H1 (cell line): Measurements from ENCODE around the gene NR5A1. TPM values are rescaled to one million over a fixed set of nuclear protein-coding genes. Genes with fewer than 3 reads are reported as not detected.

Source experiments
- CTCF ChIA-PET: fragments of 300-600 bp; sonication (Branson Sonifier 250); formaldehyde crosslinking; loops from one replicate; lab custom pipeline; 2021; ENCODE audit not compliant: partially characterized antibody; lab: Charles Lee
- POLR2A ChIA-PET: fragments of 300-600 bp; sonication (Branson Sonifier 250); formaldehyde crosslinking; loops from one replicate; lab custom pipeline; 2021; ENCODE audit warnings: inconsistent platforms; ENCODE audit not compliant: partially characterized antibody; lab: Charles Lee
- DNase-seq, 2 experiments: peaks; one replicate each; pipeline versions ENCODE4 v3.0.0 to v3.0.0-alpha.2; 2010 to 2022; ENCODE audit warnings: low spot score in 2 of 2, low read depth in 1 of 2, mixed read lengths in 1 of 2
- FAIRE-seq: peaks from 2 replicates; lab custom pipeline; 2011; peaks lifted over from hg19 to GRCh38; lab: Jason Lieb, UNC
- H2AFZ ChIP-seq: 2 replicates; pipeline ENCODE4 v1.8.1; 2012; ENCODE audit warnings: low read length, inconsistent platforms
- H2AK5ac ChIP-seq: 2 replicates; pipeline ENCODE4 v1.6.1; 2013; ENCODE audit warnings: low read depth, low read length
- H2BK120ac ChIP-seq: replicated peaks from 2 replicates; pipeline ENCODE3; 2013; ENCODE audit warnings: low read depth, low read length, inconsistent platforms
- H2BK12ac ChIP-seq: 2 replicates; pipeline ENCODE4 v1.6.1; 2013; ENCODE audit warnings: low read depth, low read length
- H2BK15ac ChIP-seq: 2 replicates; pipeline ENCODE4 v1.6.1; 2013; ENCODE audit warnings: low read length
- H2BK20ac ChIP-seq: 2 replicates; pipeline ENCODE4 v1.6.1; 2013; ENCODE audit warnings: low read length
- H2BK5ac ChIP-seq: 2 replicates; pipeline ENCODE4 v1.6.1; 2013; ENCODE audit warnings: low read depth, low read length
- H3K14ac ChIP-seq: 2 replicates; pipeline ENCODE4 v1.6.1; 2013; ENCODE audit warnings: inconsistent platforms; ENCODE audit not compliant: insufficient read length
- H3K18ac ChIP-seq: 2 replicates; pipeline ENCODE4 v1.6.1; 2013; ENCODE audit warnings: low read length; ENCODE audit errors: extremely low read depth
- H3K23ac ChIP-seq: 2 replicates; pipeline ENCODE4 v1.6.1; 2013; ENCODE audit warnings: inconsistent platforms; ENCODE audit not compliant: insufficient read length
- H3K23me2 ChIP-seq: 2 replicates; pipeline ENCODE4 v1.6.1; 2013; ENCODE audit warnings: low read depth, low read length
- H3K27ac ChIP-seq: 2 replicates; pipeline ENCODE4 v1.6.1; 2011; ENCODE audit warnings: low read depth, low read length, inconsistent platforms
- H3K27me3 ChIP-seq, 4 experiments: replicated peaks in 1 of 4; 1 replicate in 1 of 4; 2 replicates in 3 of 4; pipeline versions ENCODE4 v1.6.1 to v1.8.1; 2011 to 2013; ENCODE audit warnings: low read length in 3 of 4, mild to moderate bottlenecking in 3 of 4, inconsistent platforms in 2 of 4, mixed read lengths in 2 of 4, moderate library complexity in 1 of 4; ENCODE audit not compliant: control insufficient read depth in 3 of 4, insufficient read depth in 3 of 4; ENCODE audit errors: extremely low read depth in 1 of 4
- H3K36me3 ChIP-seq, 4 experiments: 2 replicates each; pipeline versions ENCODE4 v1.6.1 to v1.8.1; 2011 to 2013; ENCODE audit warnings: mild to moderate bottlenecking in 4 of 4, low read length in 3 of 4, moderate library complexity in 2 of 4, control low read depth in 1 of 4, inconsistent platforms in 1 of 4; ENCODE audit not compliant: insufficient read depth in 4 of 4, control insufficient read depth in 2 of 4
- H3K4ac ChIP-seq: replicated peaks from 2 replicates; pipeline ENCODE3; 2013; ENCODE audit warnings: low read length, low read depth, mixed read lengths, inconsistent platforms; ENCODE audit not compliant: insufficient read length
- H3K4me1 ChIP-seq, 4 experiments: replicated peaks in 1 of 4; 1 replicate in 1 of 4; 2 replicates in 3 of 4; pipeline versions ENCODE4 v1.6.1 to v1.8.1; 2011 to 2013; ENCODE audit warnings: low read length in 3 of 4, inconsistent platforms in 2 of 4, mixed read lengths in 1 of 4; ENCODE audit not compliant: insufficient read depth in 4 of 4, control insufficient read depth in 3 of 4
- H3K4me2 ChIP-seq, 2 experiments: 2 replicates each; pipeline versions ENCODE4 v1.6.1 to v1.8.1; 2011 to 2013; ENCODE audit warnings: low read depth in 2 of 2, low read length in 2 of 2, control low read depth in 1 of 2, inconsistent platforms in 1 of 2, mild to moderate bottlenecking in 1 of 2; ENCODE audit not compliant: insufficient read depth in 1 of 2
- H3K4me3 ChIP-seq, 4 experiments: fragments of 200-600, 300-600 bp in 1 of 4; sonication (generic), shearing (Covaris generic), sonication (Bioruptor Twin) in 1 of 4; 2 replicates each; pipeline versions ENCODE4 v1.5.1 to v1.8.1; 2011 to 2016; ENCODE audit warnings: low read length in 4 of 4, low read depth in 3 of 4, control low read depth in 2 of 4, inconsistent platforms in 2 of 4, mild to moderate bottlenecking in 2 of 4, mixed read lengths in 1 of 4, moderate library complexity in 1 of 4; ENCODE audit not compliant: insufficient read depth in 2 of 4; ENCODE audit errors: extremely low read depth in 1 of 4
- H3K56ac ChIP-seq: replicated peaks from 2 replicates; pipeline ENCODE3; 2013; ENCODE audit warnings: low read depth, mild to moderate bottlenecking, mixed read lengths, low read length, inconsistent platforms; ENCODE audit not compliant: insufficient read length
- H3K79me1 ChIP-seq: 2 replicates; pipeline ENCODE4 v1.6.1; 2013; ENCODE audit warnings: low read depth, low read length, control low read depth
- H3K79me2 ChIP-seq, 2 experiments: 2 replicates each; pipeline versions ENCODE4 v1.6.1 to v1.8.1; 2012 to 2013; ENCODE audit warnings: low read length in 2 of 2, mild to moderate bottlenecking in 2 of 2, inconsistent platforms in 1 of 2; ENCODE audit not compliant: insufficient read depth in 2 of 2, control insufficient read depth in 1 of 2
- H3K9ac ChIP-seq, 4 experiments: replicated peaks in 1 of 4; 1 replicate in 1 of 4; 2 replicates in 3 of 4; pipeline versions ENCODE4 v1.6.1 to v1.8.1; 2011 to 2013; ENCODE audit warnings: low read depth in 3 of 4, low read length in 3 of 4, control low read depth in 2 of 4, mild to moderate bottlenecking in 2 of 4, moderate library complexity in 2 of 4, inconsistent platforms in 1 of 4; ENCODE audit errors: extremely low read depth in 1 of 4
- H3K9me3 ChIP-seq, 2 experiments: 2 replicates each; pipeline versions ENCODE4 v1.6.1 to v1.8.1; 2012 to 2013; ENCODE audit warnings: mild to moderate bottlenecking in 2 of 2, moderate library complexity in 2 of 2, control low read depth in 1 of 2, inconsistent platforms in 1 of 2, low read depth in 1 of 2, low read length in 1 of 2, mixed read lengths in 1 of 2; ENCODE audit not compliant: insufficient read depth in 2 of 2
- H4K20me1 ChIP-seq, 2 experiments: replicated peaks in 1 of 2; 2 replicates each; pipeline versions ENCODE3 to v1.8.1; 2011 to 2013; ENCODE audit warnings: inconsistent platforms in 2 of 2, low read length in 2 of 2, mild to moderate bottlenecking in 1 of 2; ENCODE audit not compliant: insufficient read depth in 2 of 2, control insufficient read depth in 1 of 2
- H4K5ac ChIP-seq: 2 replicates; pipeline ENCODE4 v1.6.1; 2013; ENCODE audit warnings: low read length, low read depth, mixed read lengths, inconsistent platforms; ENCODE audit not compliant: insufficient read length
- H4K8ac ChIP-seq: 2 replicates; pipeline ENCODE4 v1.8.0; 2013; ENCODE audit warnings: mild to moderate bottlenecking, moderate library complexity, low read length, inconsistent platforms; ENCODE audit not compliant: insufficient read depth; ENCODE audit errors: extremely low read depth
- H4K91ac ChIP-seq: replicated peaks from 2 replicates; pipeline ENCODE3; 2013; ENCODE audit warnings: low read length, mixed read lengths, inconsistent platforms; ENCODE audit not compliant: insufficient read length
- CREB1 ChIP-seq: IDR thresholded peaks from 2 replicates; pipeline ENCODE4 v1.6.1; 2012; ENCODE audit warnings: inconsistent platforms
- FOSL1 ChIP-seq: IDR thresholded peaks from 2 replicates; pipeline ENCODE4 v1.6.1; 2011; ENCODE audit warnings: mild to moderate bottlenecking, low read depth, low read length, moderate library complexity; ENCODE audit not compliant: insufficient read depth
- POU5F1 ChIP-seq: IDR thresholded peaks from 2 replicates; pipeline ENCODE4 v1.6.1; 2011; ENCODE audit warnings: low read depth, mild to moderate bottlenecking, low read length, moderate library complexity
- SIX5 ChIP-seq: IDR thresholded peaks from 2 replicates; pipeline ENCODE4 v1.6.1; 2011; ENCODE audit warnings: mild to moderate bottlenecking, low read depth, low read length
- TBP ChIP-seq: IDR thresholded peaks from 2 replicates; pipeline ENCODE4 v1.6.1; 2011; ENCODE audit warnings: low read depth, low read length, improper control_type of control experiment
- YY1 ChIP-seq: IDR thresholded peaks from 2 replicates; pipeline ENCODE4 v1.6.1; 2011; ENCODE audit warnings: low read depth, mild to moderate bottlenecking, low read length
- WGBS, 2 experiments: shearing (Covaris generic) in 1 of 2; methylation state at CpG; one replicate each; pipeline versions ENCODE4 v1.1.6 to v1.1.7; 2013 to 2015; ENCODE audit warnings: low lambda C conversion rate in 2 of 2, mixed read lengths in 2 of 2, inconsistent platforms in 1 of 2, low coverage in 1 of 2, missing lambda C conversion rate in 1 of 2; ENCODE audit not compliant: insufficient replicate concordance in 2 of 2, insufficient coverage in 1 of 2, insufficient read length in 1 of 2; ENCODE audit errors: extremely low coverage in 1 of 2, missing lambda C conversion rate in 1 of 2; 5-methylcytosine and 5-hydroxymethylcytosine counted together
- polyA plus RNA-seq, 7 experiments: library from polyadenylated mRNA; depleted of rRNA in 3 of 7; stranded (reverse) in 5 of 7; unstranded in 2 of 7; fragments of >200 nt in 5 of 7; fragments of 200-250 nt in 2 of 7; gene quantifications; 1 replicate in 5 of 7; 2 replicates in 1 of 7; 4 replicates in 1 of 7; pipeline versions ENCODE4 v1.2.1 to v1.2.3, GENCODE V29; 2011 to 2013; ENCODE audit warnings: missing spikeins in 2 of 7, mixed read lengths in 2 of 7
- total RNA-seq: library from RNA; stranded (reverse); fragmentation: NEBNext Ultra II Directional; extraction: Animal tissue kit (Norgen Biotek cat#: 25700); gene quantifications from 2 replicates; pipeline ENCODE4 v1.2.1, GENCODE V29; 2021

Gene NR5A1
- total and polyA plus RNA-seq, 2 of the 8 experiments (the other 6 are each of a cell fraction or from before 2014, with no cell fraction given), result 0.29 to 0.58 TPM

DNA sequence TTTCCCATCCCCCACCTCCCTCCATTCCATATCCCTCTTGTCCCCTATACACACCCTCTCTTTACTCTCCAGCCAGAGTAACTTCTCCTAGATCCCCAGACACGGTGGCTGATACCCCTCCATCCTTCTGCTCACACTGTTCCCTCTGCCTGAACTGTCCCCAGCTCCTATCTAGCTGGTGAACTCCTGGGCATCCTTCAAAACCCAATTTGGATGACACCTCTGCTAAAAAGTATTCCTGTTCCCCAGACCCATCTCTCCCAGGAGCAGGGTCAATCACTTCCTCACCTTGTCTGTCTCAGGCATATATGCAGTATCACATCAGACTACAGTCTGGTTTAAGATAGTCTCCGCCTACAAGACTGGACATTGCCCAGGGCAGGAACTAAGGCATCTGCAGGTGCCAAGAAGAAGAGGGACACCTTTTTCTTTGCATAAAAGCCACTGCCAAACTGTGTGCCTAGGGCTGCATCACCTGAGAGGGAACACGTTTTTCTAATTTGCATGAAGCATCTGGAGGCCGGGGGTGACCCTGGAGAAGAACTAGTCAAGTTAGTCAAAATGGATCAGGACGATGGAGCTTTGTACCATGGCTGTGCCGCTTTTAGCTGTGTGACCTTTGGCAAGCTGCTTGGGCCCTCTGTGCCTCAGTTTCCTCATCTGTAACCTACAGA lies 27.1 kb downstream of the NR5A1 start:
- Histone ChIP-seq H3K56ac (no peak overlapping the region), H4K91ac (no peak overlapping the region), H3K23ac (no peak overlapping the region), H3K14ac (no peak overlapping the region), H3K4me3 (no peak overlapping the region), H2BK120ac (no peak overlapping the region), H3K18ac (peak overlapping the region; percentile 85; the same call in 1 of the 2 replicates), H3K79me2 (no peaks in the 10 kb centered on the region), H3K9me3 (no peaks in the 10 kb centered on the region), H4K5ac (no peak overlapping the region), H2BK20ac (peak overlapping the region; percentile 98), H3K36me3 (no peaks in the 10 kb centered on the region), H2BK12ac (peak overlapping the region; percentile 94; the same call in 1 of the 2 replicates), H3K4me1 (peaks cover 4 to 39% (median 31%) of the 10 kb centered on the region in 4 experiments), H3K79me1 (no peaks in the 10 kb centered on the region), H4K20me1 (peaks cover 0 to 7% of the 10 kb centered on the region in 2 experiments), H2AFZ (no peak overlapping the region), H2BK5ac (no peak overlapping the region), H3K9ac (no peak overlapping the region), H3K23me2 (peaks cover 10% of the 10 kb centered on the region; the same call in 1 of the 2 replicates), H3K27ac (no peak overlapping the region), H4K8ac (no peak overlapping the region), H3K27me3 (peaks cover 8 to 40% (median 38%) of the 10 kb centered on the region in 4 experiments), H2AK5ac (no peak overlapping the region), H2BK15ac (peak overlapping the region; percentile 89), H3K4me2 (no peak overlapping the region; a peak in 1 of 4 replicates), H3K4ac (no peak overlapping the region)
- ChIA-PET POLR2A (no interaction called here), CTCF (interaction anchor here (0.6 to 7.0 kb wide), 19 partner anchors 7 to 117 kb away, joined by 3 to 43 read pairs (median 5); no protein-coding TSS in a partner anchor)
- no peak for FAIRE-seq
- WGBS, 2 experiments, result 67% methylated on average over 6 of the region's 6 CpGs; no CpG with 5 or more reads in 1 of the 2 experiments
- no peak for DNase-seq
- TF ChIP-seq CREB1, result no peak
- no peak for TF ChIP-seq YY1
- no peak for TF ChIP-seq TBP
- no peak for TF ChIP-seq FOSL1
- no peak for TF ChIP-seq SIX5
- TF ChIP-seq POU5F1, result no peak
